ENCODE results near the gene NOSIP.

The NOSIP gene

GRCh38 chr19:49590971-49591730, 10.8 kb upstream of the NOSIP start, which contains the start of gene PRR12:
Gene PRR12, plus strand, starts transcription at chr19:49591182. Its CDS starts 473 bp downstream, at chr19:49591655.
- Mint-ChIP-seq H3K4me1 (ENCODE audit: low read depth) (peaks cover 38% of the 10 kb centered on the region), H3K36me3 (ENCODE audit: low read depth) (peaks cover 9% of the 10 kb centered on the region), H3K27ac (peak within 1 kb of the TSS; percentile 86), H3K9me3 (no peaks in the 10 kb centered on the region), H3K4me3 (peak within 1 kb of the TSS; percentile 87), H3K27me3 (ENCODE audit: low read depth) (peaks cover 8% of the 10 kb centered on the region)

DNA sequence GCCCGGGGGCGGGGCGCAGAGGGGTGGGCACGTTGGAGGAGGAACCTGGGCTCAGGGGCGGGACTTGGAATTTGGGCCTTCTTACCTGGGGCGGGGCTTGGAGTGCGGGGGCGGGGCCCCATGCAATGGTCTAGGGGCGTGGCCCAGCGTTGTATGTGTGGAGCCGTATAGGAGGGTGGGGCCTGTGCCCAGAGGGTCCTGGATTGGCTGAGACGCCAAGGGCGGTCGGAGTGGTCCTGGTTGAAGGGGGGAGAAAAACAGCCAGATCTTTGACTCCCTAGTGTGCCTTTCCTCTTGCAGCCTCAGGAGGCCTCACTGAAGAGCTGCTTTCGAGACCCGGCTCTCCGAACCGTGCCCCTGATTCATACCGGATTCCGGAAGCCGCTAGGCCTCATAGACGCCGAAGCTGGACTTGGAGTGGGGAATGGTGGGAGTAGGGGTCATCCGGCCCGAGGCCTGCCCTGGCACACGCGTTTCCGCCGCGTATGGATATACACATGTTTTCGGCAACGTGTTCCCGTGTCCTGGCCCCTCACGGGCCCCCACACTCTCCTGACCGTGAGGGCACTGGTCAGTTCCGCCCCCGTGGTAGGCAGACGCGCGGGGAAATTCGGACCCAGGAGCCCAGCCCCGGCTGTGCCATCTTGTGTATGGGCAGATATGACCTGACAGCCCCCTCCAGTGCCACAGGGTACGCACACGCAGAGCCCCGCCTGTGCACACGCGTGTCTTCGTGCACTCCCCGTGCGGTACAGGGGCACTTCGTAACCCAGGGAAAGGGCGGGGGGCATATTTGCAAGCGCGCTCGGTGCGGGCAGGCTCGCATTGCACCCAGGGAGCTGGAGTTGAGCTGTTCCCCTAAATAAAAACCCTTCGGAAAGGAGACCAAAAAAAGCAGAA, 10.0 kb upstream of the NOSIP start:
- H3K4me3 Mint-ChIP-seq = peak overlapping the region; percentile 84
- peaks cover 8% of the 10 kb centered on the region for H3K27me3 Mint-ChIP-seq (ENCODE audit: low read depth)
- peaks cover 9% of the 10 kb centered on the region for H3K36me3 Mint-ChIP-seq (ENCODE audit: low read depth)
- peaks cover 38% of the 10 kb centered on the region for H3K4me1 Mint-ChIP-seq (ENCODE audit: low read depth)
- no peaks in the 10 kb centered on the region for H3K9me3 Mint-ChIP-seq
- peak overlapping the region; percentile 86 for H3K27ac Mint-ChIP-seq

GRCh38 chr19:49589502-49589905, 9.1 kb upstream of the NOSIP start:
- Mint-ChIP-seq H3K4me1 (ENCODE audit: low read depth) (peaks cover 38% of the 10 kb centered on the region), H3K27ac (no peak overlapping the region), H3K4me3 (no peak overlapping the region)

DNA sequence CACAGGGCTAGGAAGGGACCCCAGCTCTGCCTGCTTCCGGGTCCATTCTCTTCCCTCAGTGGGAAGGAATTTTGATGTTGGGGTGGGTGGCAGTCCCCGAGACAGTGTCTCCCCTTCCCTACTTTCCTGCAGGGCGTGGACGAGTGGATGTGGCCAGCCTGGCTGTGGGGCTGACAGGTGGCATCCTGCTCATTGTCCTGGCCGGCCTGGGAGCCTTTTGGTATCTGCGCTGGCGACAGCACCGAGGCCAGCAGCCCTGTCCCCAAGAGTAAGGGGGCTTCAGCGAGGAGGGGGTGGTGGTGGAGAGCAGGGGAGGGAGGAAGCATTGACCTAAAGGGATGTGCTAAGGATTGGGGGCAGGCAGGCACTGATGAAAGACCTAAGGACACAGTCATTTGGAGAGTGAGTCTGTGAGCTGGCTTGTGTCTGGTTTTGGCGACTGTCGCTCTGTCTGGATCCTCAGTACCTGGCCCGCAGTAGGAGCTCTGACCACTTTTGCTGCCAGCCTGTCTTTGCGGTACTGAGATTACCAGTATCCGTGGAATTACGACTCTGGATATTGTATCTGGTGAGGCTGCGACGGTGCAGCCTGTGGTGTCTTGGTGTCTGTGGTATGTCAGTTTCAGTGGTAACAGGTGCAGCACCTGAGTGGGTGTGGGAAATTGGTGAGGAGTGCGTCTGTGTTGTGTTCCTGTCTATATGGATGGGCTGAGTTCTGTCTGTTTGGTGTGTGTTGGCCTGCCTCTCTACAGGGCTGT, 8.2 kb upstream of the NOSIP start:
- peaks cover 8% of the 10 kb centered on the region for H3K27me3 Mint-ChIP-seq (ENCODE audit: low read depth)
- H3K4me1 Mint-ChIP-seq (ENCODE audit: low read depth) = peaks cover 28% of the 10 kb centered on the region
- no peak overlapping the region for H3K27ac Mint-ChIP-seq
- H3K36me3 Mint-ChIP-seq (ENCODE audit: low read depth) = peaks cover 2% of the 10 kb centered on the region
- no peak overlapping the region for H3K4me3 Mint-ChIP-seq
- H3K9me3 Mint-ChIP-seq = no peaks in the 10 kb centered on the region

More at GRCh38 chr19:49589502-49589905, 9.1 kb upstream of the NOSIP start:
- H3K27me3 Mint-ChIP-seq (ENCODE audit: low read depth) = peaks cover 8% of the 10 kb centered on the region
- H3K36me3 Mint-ChIP-seq (ENCODE audit: low read depth) = peaks cover 9% of the 10 kb centered on the region
- no peaks in the 10 kb centered on the region for H3K9me3 Mint-ChIP-seq

- H3K27ac Mint-ChIP-seq = no peak overlapping the region
- H3K9me3 Mint-ChIP-seq = no peaks in the 10 kb centered on the region
- H3K4me3 Mint-ChIP-seq = no peak overlapping the region
- H3K36me3 Mint-ChIP-seq (ENCODE audit: low read depth) = no peaks in the 10 kb centered on the region
- peaks cover 17% of the 10 kb centered on the region for H3K4me1 Mint-ChIP-seq (ENCODE audit: low read depth)
- peaks cover 8% of the 10 kb centered on the region for H3K27me3 Mint-ChIP-seq (ENCODE audit: low read depth)
Observed at GRCh38 chr19:49587227-49587626, 6.9 kb upstream of the NOSIP start.

- Mint-ChIP-seq H3K9me3 (no peaks in the 10 kb centered on the region), H3K4me1 (ENCODE audit: low read depth) (peaks cover 21% of the 10 kb centered on the region), H3K4me3 (no peak overlapping the region), H3K27ac (no peak overlapping the region), H3K27me3 (ENCODE audit: low read depth) (peaks cover 8% of the 10 kb centered on the region), H3K36me3 (ENCODE audit: low read depth) (peaks cover 2% of the 10 kb centered on the region)
Observed at GRCh38 chr19:49585023-49585422, 4.7 kb upstream of the NOSIP start.

- Mint-ChIP-seq H3K9me3 (no peaks in the 10 kb centered on the region), H3K4me1 (ENCODE audit: low read depth) (peaks cover 22% of the 10 kb centered on the region), H3K4me3 (no peak overlapping the region), H3K27me3 (ENCODE audit: low read depth) (no peaks in the 10 kb centered on the region), H3K27ac (no peak overlapping the region), H3K36me3 (ENCODE audit: low read depth) (peaks cover 2% of the 10 kb centered on the region)
Observed at GRCh38 chr19:49583239-49583638, 2.9 kb upstream of the NOSIP start.

DNA sequence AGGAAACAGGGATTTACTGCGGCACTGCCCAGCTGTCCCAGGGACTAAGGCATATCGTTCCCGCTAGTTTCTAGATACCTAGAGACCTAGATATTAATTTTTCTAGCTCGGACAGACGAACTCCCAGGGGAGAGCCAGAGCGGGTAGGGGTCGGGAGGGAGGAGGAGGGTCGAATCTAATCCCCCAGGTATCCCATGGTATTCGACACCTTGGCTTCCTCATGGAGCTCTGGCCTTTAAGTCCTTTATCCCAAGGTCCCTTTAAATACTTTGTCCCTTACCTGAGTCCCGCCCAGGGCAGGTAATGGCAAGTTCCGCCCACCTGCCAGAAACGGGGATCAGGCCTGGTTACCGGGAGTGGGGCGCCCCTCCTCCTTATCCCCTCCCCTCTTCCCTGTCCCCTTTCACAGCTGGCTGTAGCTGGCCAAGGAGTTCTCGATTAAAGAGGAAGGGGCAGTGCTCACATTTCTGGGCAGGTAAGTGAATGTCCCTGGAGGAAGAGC, 702 bp upstream of the NOSIP start, which contains the start of gene PRRG2:
PRRG2 (plus strand) TSS at position 310 of the 502 bp plus-strand sequence. CDS start 1,904 bp downstream, outside the sequence.
- H3K36me3 Mint-ChIP-seq (ENCODE audit: low read depth) = peaks cover 5% of the 10 kb centered on the region
- no peaks in the 10 kb centered on the region for H3K9me3 Mint-ChIP-seq
- peak within 1 kb of the TSS; percentile 87 for H3K4me3 Mint-ChIP-seq
- no peaks in the 10 kb centered on the region for H3K27me3 Mint-ChIP-seq (ENCODE audit: low read depth)
- H3K27ac Mint-ChIP-seq = peak within 1 kb of the TSS; percentile 79
- H3K4me1 Mint-ChIP-seq (ENCODE audit: low read depth) = peaks cover 26% of the 10 kb centered on the region

DNA sequence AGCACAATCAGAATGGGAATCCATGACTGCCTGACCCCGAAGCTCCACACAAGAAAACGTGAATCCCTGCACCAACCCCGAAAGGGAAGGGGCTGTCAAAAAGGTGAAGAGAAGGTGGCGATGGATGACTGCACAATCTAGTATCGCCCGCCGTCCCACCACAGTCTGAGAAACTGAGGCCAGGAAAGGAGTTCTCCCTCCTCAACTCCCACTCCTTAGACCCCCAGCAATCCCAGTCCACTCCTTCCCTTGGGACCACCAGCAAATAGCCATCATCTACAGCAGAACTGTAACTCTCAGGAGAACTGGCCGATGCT, 451 bp downstream of the NOSIP start:
- peak overlapping the region; percentile 87 for H3K4me3 Mint-ChIP-seq
- no peaks in the 10 kb centered on the region for H3K9me3 Mint-ChIP-seq
- H3K4me1 Mint-ChIP-seq (ENCODE audit: low read depth) = peaks cover 26% of the 10 kb centered on the region
- peak overlapping the region; percentile 79 for H3K27ac Mint-ChIP-seq
- H3K36me3 Mint-ChIP-seq (ENCODE audit: low read depth) = peaks cover 5% of the 10 kb centered on the region
- no peaks in the 10 kb centered on the region for H3K27me3 Mint-ChIP-seq (ENCODE audit: low read depth)

GRCh38 chr19:49579193-49579592, 1.2 kb downstream of the NOSIP start:
- H3K27ac Mint-ChIP-seq = no peak overlapping the region
- H3K4me3 Mint-ChIP-seq = peak overlapping the region; percentile 87
- no peaks in the 10 kb centered on the region for H3K27me3 Mint-ChIP-seq (ENCODE audit: low read depth)
- H3K4me1 Mint-ChIP-seq (ENCODE audit: low read depth) = peaks cover 29% of the 10 kb centered on the region
- H3K9me3 Mint-ChIP-seq = no peaks in the 10 kb centered on the region
- H3K36me3 Mint-ChIP-seq (ENCODE audit: low read depth) = peaks cover 5% of the 10 kb centered on the region

DNA sequence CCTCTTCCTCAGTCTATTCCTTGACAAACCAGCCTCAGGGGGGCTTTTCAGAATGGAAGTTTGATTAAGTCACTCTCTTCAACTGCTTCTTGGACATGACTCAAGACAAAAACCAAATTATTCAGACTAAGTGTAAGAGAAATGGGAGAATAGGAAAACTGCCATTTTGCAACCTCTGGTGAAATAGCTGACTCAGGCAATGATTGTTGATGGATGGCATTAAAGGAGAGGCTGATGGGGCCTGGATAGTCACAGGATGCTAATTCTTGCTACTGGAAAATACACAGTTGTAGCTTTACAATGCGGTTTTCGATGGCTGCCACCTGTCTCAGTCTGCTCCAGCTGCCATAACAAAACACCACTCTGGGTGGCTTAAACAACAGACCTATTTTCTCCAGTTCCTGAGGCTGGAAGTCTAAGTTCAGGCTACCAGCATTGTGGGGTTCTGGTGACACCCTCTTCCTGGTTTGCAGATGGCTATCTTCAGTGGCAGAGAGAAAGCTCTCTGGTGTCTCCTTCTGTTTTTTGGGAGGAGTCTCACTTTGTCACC, 6.1 kb downstream of the NOSIP start:
- Mint-ChIP-seq H3K27me3 (ENCODE audit: low read depth) (no peaks in the 10 kb centered on the region), H3K4me1 (ENCODE audit: low read depth) (peaks cover 35% of the 10 kb centered on the region), H3K9me3 (no peaks in the 10 kb centered on the region), H3K4me3 (no peak overlapping the region), H3K27ac (no peak overlapping the region), H3K36me3 (ENCODE audit: low read depth) (peaks cover 9% of the 10 kb centered on the region)

DNA sequence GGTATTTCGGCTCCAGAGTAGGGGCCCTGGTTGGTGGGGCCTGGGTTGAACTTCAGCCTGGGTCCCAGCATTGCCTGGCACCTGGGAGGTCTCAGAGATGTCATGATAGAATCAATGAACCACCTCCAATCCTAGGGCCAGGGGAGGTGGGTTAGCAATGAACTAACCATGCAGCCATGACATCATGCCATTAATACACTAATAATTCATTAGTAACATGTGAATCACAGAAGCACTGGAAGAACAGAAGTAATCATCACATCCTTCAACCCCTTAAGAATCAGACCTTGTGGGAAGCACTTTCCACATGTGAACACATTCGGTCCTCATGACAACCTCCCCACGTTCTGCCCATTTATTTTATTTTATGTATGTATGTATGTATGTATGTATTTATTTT, 6.9 kb downstream of the NOSIP start:
- Mint-ChIP-seq H3K9me3 (no peaks in the 10 kb centered on the region), H3K4me3 (no peak overlapping the region), H3K4me1 (ENCODE audit: low read depth) (peaks cover 33% of the 10 kb centered on the region), H3K27me3 (ENCODE audit: low read depth) (no peaks in the 10 kb centered on the region), H3K27ac (no peak overlapping the region), H3K36me3 (ENCODE audit: low read depth) (peaks cover 10% of the 10 kb centered on the region)

DNA sequence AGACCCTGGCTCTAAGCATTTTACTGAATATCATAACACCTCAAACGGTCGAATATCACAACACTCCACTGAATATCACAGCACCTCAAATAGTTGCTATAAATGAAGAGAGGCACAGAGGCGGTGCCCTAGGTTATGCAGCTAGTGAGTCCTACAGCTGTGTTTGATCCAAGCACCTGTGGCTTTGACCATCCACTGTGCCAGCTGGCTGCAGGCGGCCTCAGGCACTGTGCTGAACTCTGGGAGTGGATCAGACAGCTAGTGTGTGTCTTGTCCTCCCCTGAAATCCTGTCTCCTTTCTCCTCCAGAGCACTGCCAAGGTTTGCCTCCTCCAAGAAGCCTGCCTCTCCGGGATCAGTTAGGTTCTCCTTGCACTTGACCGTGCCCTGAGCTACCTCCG, 7.3 kb downstream of the NOSIP start:
- Mint-ChIP-seq H3K4me1 (ENCODE audit: low read depth) (peaks cover 35% of the 10 kb centered on the region), H3K36me3 (ENCODE audit: low read depth) (peaks cover 14% of the 10 kb centered on the region), H3K27me3 (ENCODE audit: low read depth) (no peaks in the 10 kb centered on the region), H3K4me3 (no peak overlapping the region), H3K27ac (no peak overlapping the region), H3K9me3 (no peaks in the 10 kb centered on the region)
